DMS114 treated with DMSO at 0.1 percent for 48 hours (cell line): ENCODE measurements around the gene CTSW.

Experiments
- DNase-seq: peaks from one replicate; lab custom pipeline; 2025; ENCODE audit not compliant: unreplicated experiment; lab: John Stamatoyannopoulos, UW

CTSW gene

DNA sequence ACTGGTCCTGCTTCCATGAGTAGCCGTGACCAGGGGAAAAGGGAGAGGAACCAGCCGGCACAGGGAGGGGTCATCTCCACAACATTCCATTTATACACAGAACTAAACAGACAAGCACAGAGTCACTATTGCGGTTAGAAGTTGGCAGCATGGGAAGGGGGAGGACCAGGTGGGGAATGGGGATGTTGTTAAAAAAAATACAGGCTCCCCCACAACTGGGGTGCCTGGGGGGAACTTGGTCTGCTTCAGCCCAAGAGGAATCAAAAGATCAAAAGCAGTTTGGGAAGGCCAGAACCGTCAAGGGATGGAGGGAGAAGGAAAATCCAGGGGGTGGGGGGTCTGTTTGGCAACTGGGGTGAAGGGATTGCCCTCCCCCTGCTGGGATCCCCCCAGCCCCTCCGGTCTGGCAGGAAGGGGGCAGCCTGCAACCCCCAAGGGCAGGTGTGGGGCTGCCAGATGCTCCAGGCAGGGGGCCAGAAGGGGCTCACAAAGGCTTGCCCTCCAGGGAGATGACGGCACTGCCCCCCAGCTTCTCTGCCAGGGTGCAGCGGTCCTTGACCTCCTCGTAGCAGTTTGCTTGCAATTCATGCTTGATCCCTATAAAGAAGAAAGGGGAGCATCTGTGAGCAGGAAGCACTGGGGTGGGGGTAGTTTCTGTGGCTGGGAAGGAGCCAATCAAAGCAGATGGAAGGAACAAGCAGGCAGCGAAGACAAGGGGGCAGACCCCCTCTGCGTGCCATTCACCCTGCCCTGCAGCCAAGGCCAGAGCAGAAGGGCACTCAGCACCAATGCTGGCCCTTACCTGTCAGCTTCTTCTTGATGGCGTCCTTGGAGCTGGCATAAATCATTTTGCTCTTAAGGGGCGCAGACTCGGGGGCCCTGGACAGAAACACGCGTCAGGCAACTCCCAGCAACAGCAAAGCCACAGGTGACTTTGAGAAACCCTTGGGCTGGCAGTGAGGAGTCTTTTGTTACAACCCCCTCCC, 24.5 kb upstream of the CTSW start:
- no peak for DNase-seq

DNA sequence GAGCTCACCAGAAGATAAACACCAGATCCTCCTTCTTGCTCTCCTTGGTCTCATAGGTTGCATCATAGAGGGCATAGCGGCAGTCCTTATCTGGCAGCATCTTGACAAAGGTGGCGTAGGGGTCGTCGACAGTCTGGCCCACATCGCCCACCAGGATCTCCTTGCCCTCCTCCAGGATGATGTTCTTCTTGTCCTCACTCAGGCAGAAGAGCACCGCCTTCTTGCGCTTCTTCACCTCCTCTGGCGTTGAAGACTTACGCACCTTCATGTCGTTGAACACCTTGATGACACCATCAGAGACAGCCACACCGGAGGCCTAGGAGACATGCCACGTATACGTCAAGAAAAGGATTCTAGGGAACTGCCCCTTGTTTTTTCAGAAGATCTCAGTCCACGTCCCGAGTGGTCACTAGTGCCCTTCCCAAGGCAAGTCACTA, 23.7 kb upstream of the CTSW start:
- DNase-seq: no peak

DNA sequence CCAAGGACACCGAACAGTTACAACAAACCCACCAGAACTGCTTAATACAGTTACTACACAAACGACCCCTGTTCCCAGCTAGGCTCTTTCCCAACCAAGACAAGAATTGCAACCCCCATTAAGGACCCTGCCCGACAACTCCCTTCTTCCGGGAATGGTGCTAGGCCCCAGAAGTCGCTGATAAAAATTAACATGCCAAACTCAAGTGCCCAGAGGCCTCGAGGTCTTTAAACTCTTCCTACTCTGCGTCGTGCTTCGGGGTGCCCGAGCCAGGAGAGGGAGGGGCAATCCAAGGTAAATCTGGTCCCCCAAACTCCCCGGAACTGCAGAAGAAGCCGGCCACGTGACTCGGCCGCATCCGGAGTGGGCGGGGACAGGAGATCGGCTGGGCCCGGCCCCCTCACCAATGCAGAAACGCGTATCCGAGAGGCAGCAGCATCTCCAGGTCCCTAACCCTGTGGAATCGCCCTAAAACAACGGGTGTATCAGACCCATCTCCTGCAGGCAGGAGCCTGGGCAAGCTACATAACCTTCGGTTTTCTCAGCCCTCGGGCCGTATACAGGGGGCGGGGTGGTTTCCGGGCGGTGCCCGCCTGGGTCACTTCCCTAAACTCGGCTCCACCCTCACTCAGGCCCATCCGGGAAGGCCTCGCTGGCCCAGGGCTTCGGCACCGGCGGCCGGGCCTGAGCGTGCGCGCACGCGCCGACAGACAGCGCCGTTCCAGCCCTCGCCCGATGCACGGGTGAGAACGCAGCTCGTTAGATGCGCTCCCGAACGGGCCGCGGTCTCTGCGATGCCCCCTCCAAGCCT, 22.7 kb upstream of the CTSW start:
- peak; percentile 76 for DNase-seq

DNA sequence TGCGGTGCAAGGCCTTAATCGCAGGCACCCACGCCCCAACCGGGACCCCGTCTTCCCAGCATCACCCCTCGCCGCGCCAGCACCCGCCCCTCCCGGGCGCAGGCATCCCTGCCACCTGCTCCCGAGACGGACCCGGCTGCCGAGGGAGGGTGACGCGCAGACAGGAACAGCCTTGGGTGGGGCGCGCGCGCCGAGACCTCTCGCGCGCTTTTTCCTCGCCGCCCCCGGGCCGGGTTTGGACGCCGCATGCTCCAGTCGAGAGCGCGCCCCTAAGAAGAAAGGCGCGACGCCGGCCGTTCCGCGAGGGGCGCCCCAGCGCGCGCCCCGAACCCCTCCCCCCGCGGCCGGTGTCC, 22.2 kb upstream of the CTSW start:
- no peak for DNase-seq

DNA sequence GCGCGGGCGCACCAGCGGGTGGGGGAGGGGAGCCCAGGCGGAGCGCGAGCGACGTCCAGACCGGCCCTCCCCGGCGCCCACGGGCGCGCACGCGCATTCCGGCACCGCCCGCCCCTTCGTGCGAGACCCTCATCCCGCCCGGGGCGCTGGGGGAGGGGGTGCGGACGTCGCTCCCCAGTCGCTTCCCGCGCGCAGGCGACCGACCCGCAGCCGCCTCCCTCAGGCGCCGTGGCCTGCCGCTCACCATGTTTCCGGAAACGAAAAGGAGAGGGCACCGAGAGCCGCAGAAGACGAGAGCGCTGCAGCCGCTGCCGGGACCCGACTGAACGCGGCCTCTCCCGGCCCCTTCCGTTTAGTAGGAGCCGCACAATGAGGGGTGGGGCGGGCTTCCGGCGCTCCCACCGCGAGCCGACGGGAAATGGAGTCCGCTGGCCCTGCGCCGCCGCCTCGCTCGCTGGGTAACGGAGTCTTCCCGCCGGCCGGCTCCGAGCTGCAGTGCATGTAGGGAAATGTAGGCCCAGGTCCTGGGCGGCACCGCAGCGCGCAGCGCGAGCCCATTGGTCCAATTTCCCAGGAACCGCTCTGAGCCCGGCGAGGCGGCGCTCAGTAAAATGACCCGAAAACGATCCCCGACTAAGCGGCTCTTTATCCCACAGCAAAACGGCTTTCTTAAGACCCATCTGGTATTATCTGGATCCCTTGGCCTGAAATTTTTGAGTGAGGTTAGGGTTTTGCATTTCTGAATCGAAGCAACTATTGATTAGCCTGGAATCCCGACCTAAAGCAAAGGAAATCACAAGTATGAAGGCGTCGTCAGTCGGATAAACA, 21.6 kb upstream of the CTSW start, which contains the start of gene CFL1:
Gene CFL1, minus strand, starts transcription at position 328 of the 828 bp plus-strand sequence. Its CDS starts 81 bp downstream, at position 247.
- DNase-seq: peak; percentile 94

DNA sequence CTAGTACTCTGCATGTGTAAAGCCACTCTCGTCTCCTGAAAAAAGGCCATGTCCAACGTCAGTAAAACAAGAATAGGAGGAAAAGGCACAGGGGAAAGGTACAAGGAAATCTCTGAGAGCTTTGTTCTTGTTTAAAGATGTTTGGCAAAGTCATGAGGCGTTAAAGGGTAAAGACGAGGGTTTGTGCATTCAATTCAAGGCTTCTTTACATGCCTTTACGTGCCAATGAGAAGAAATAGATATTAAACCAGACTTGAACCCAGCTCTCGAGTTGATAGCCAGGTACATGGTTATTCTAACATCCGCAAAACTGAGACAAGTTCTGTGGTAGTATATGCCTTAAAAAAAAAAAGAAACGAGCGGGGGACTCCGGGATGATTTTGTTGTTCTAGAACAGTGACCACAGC, 21.0 kb upstream of the CTSW start:
- DNase-seq: no peak

DNA sequence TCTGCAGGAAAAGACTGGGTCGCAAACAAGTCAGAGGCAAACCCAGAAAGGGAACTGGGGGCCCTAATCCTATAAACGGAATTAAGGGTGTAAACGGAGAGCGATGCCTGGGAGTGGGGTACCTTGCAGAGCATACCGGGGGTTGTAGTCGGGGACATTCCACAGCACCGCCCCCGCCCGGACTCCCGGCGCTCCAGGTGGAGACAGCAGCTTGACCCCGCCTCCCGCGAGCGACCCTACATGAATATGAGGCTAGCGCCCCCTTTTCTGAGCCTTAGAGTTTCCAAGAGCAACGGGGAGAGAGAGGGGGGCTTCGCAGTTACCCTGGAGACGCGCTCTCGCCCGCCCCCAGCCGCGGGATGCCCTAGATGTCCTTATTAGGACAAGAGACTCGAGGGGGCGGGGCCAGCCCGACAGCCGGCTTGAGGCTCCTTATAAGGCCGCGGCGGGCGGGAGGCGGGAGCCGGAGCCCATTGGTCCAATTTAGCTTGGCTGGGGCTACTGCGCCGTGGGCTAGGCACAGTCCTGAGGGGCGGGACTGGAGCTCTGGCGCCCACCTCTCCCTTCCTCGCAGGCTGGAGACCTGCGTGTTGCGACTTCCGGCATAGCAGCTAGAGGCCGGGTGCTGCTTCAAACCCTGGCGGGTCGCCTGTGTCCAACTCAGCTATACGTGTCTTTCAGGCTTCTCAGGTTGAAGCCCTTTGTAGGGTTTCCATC, 20.4 kb upstream of the CTSW start:
- DNase-seq: peak; percentile 97

DNA sequence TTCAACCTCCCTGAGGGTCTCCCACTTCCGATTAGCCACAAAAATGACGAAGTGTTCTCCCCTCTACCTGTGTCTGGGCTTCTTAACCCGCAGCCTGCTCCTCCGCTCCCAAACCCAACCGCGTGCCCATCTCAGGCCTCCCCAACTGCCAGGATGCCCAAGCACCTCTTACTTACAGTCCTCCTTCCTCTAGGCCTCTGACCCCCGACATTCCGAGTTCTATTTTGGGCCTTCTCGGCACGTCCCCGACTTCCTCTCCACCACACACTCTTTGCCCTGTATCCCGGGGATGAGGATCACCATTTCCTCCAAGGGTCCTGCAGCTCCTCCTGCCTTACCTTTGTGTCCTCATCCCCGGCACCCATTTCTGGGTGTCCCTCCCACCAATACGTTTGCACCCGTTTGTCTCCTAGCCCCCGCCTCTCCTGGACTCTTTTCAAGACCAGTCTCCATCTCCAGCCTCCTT, 19.8 kb upstream of the CTSW start:
- peak; percentile 61 for DNase-seq

DNA sequence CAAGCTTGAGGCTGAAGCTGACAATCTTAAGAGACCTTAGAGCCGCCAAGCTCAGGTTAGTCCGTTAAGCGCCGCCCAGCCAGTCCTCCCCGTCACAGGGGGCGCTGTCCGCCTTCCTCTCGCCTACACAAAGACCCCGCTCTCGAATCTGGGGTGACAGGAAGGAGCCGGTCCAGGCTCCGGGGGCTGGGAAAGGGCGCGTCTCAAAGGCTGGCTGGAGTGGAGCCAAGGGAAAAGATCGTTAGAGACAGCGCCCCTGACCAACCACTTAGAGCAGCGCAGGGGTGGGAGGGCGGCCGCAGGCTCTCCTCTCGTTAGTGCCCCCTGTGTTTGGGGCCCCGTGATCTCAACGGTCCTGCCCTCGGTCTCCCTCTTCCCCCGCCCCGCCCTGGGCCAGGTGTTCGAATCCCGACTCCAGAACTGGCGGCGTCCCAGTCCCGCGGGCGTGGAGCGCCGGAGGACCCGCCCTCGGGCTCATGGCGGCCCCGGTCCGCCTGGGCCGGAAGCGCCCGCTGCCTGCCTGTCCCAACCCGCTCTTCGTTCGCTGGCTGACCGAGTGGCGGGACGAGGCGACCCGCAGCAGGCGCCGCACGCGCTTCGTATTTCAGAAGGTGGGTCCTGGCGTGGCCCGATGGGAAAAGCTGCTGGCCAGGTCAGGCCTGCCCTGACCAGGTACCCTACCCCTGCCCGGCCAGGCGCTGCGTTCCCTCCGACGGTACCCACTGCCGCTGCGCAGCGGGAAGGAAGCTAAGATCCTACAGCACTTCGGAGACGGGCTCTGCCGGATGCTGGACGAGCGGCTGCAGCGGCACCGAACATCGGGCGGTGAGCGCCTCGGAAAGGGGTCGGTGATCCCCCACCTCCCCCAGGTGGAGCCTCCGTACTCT, 19.1 kb upstream of the CTSW start, which contains the start of gene MUS81:
Gene MUS81, plus strand, starts transcription at position 156 of the 887 bp plus-strand sequence. Its CDS starts 321 bp downstream, at position 477.
- peak; percentile 89 for DNase-seq

DNA sequence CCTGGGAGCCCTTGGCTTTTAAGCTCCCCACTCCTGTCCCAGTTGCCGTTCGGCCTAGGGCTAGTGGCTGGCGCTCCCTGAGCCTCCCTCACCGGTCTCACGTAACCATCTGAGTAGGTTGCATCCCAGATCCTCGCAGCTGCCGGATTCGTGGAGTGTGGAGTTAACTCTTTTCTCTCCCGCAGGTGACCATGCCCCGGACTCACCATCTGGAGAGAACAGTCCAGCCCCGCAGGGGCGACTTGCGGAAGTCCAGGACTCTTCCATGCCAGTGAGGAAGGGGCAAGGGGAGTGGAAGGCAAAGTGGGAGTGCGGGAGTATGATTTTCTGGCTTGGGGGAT, 18.5 kb upstream of the CTSW start:
- no peak for DNase-seq

DNA sequence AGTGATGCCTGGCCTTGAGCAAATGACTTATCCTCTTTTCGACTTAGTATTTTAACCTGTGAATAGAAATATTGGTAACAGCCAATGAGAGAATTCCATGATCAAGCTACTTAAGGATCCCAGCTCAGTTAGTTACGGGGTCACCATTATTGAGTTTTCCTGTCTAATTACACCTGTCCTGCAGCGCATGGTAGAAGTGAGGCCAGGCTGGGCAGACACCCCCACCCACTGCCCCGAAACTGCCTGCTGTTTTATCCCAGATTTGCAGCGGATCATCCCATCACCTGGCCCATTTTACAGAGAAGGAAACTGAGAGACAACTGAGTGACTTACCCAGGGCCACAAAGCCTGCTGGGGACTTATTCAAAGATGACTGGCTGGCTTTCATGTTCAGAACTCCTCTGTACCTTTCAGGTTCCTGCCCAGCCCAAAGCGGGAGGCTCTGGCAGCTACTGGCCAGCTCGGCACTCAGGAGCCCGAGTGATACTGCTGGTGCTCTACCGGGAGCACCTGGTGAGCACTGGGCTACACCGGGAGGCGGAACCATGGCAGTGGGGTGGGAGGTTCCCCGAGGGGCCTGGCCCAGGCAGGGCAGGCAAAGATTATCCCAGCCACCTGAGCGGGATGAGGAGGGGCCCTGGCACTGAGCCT, 18.0 kb upstream of the CTSW start:
- DNase-seq: no peak

DNA sequence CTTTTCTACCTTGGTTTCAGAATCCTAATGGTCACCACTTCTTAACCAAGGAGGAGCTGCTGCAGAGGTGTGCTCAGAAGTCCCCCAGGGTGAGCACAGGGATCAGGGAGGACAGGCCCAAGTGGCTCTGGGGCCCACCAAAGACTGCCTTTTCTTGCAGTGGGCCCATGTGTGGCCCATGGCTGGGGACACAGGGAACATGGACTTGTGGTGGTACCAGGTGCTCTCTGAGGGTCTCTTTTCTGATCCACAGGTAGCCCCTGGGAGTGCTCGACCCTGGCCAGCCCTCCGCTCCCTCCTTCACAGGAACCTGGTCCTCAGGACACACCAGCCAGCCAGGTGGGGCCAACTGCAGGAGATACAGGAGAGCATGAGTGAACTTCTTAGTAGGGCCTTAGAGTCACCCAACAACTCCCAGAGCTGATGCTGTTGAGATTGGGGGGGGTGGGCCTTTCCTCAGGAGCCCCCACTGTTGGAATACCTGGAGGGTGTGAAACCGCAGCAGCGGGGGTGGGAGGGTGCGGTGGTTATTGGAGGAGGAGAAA, 17.4 kb upstream of the CTSW start:
- no peak for DNase-seq

DNA sequence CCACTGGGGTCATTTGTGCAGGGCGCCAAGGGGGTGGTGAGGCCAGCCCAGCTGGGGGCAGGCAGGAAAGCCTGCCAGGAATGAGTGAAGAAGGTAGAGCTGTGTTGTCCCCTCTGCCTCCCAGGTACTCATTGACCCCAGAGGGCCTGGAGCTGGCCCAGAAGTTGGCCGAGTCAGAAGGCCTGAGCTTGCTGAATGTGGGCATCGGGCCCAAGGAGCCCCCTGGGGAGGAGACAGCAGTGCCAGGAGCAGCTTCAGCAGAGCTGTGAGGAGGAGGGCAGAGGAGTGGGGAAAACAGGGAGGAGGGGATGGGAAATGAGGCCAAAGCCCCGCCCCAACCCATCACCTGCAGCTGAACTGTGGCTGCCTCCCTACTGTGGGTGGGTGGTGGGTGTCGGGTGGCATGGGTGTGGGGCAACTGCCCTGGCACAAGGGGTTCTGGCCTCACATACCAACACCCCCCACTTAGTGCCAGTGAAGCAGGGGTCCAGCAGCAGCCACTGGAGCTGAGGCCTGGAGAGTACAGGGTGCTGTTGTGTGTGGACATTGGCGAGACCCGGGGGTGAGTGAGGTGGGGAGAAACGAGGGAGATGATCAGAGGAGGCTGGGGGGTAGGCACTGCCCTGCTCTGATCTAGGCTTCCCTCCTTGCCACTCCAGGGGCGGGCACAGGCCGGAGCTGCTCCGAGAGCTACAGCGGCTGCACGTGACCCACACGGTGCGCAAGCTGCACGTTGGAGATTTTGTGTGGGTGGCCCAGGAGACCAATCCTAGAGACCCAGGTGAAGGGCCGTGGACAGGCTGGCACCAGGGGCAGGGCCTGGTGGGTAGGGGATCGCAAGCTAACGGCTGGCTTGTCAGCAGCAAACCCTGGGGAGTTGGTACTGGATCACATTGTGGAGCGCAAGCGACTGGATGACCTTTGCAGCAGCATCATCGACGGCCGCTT, 16.4 kb upstream of the CTSW start:
- DNase-seq: no peak

DNA sequence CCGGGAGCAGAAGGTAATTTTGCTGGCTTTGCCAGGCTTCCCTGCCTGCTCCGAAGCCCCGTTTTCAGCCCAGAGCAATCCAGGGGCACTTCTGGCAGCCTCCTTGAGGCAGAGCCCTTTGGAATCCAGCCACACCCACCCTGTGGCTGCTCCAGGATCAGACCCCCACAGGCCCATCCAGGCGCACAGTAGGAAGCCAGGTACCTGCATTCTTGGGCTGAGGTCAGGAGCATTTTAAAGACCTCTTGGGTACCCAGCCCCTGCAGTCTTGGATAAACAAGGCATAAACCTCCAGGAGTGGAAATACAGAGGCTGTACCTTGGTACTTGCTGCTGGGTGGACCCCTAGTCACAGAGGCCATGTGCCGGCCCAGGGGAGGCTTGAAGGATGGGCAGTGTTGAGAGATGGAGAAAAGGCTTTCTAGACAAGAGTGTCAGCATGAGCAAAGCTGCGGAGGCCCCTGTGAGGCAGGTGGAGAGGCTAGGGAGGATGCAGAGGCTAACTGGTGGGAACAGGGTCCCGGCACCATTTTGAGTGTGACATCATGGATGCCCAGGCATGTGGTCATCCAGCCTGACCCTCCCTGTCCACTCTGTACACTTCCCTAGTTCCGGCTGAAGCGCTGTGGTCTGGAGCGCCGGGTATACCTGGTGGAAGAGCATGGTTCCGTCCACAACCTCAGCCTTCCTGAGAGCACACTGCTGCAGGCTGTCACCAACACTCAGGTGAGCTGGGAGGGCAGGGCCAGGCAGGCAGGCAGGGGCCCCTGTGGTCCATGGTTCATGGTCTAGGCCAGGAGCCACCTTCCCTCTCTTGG, 15.5 kb upstream of the CTSW start:
- DNase-seq: no peak

DNA sequence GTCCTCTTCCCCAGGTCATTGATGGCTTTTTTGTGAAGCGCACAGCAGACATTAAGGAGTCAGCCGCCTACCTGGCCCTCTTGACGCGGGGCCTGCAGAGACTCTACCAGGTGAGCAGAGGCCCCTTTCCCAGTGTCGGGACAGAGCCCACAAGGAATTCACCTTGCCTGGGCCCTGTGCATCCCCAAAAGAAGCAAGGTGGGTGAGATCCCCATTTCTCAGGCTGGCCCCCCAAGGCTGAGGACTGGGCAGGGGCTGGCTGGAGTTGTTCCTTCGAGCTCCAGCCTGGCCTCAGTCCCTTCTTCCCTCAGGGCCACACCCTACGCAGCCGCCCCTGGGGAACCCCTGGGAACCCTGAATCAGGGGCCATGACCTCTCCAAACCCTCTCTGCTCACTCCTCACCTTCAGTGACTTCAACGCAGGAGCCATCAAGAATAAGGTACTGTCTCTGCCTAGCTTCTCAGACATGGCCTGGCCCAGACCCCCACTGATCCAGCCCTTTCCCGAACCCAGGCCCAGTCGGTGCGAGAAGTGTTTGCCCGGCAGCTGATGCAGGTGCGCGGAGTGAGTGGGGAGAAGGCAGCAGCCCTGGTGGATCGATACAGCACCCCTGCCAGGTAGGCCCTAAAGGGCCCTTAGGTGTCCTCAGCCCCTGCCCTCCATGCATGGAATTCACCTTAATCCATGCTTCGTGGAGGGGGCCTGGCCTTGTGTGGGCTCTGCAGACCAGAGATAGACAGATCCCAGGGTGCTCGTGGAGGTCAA, 14.7 kb upstream of the CTSW start:
- DNase-seq: no peak
